SKM-1 (cell line): ENCODE data around the gene LDLRAD3.

Experiments
- DNase-seq: peaks from one replicate; lab custom pipeline; 2025; ENCODE audit not compliant: unreplicated experiment; lab: John Stamatoyannopoulos, UW

LDLRAD3 gene

DNA sequence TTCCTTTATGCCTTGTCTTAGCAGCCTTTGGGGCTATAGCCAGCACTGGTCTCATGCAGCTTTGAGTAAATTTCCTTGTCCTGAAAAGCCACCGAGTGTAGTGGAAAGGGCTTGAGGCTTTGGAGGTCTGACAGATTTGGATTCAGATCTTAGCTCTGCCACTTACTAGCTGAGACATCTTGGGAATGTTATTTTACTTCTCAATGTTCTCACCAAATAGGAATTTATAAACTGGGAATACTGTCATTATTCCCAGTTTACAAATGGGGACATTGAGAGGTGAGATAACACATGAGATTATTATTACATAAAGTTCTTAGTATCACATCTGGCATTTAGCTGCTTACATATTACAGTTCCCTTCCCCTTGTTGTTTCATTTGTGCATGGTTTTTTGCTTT is 249.9 kb downstream of the LDLRAD3 start:
- no peak for DNase-seq

DNA sequence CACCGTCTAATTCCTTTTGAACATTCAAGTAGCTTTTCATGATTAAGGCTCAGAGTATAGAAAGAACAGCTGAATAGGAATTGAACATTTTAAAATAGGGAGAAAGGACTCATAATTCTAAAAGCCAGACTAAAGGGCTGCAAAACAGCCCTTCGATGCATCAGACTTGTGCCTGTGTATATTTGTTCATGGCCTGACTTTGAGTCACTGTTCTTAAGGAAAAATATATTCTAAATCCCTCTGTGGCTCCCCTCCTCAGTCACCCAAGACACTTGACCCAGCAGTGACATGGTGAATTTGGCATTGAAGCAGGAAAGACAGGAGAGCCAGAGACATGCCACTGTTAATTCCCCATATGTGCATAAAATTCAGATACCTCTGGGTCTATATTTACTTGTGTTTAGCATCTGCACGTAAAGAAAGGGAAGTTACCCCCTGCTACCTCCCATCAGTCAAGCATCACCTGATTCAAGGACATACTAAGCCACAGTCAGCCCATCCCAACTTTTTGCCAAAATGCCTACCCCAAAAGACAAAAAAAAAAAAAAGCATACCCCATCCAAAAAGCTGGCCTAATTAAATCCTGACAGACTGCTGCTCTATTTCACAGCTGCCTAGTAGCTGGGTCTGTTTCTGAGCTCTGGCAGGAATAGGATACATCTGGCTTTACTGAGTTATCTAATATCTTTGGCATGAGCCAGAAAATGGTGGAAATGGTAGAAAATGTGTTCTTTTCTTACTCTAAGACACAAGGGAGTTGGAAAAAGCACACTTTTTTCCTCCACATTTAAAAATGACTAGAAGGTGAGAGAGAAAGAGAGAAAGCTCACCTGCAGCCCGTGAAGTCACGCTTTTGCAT is 251.9 kb downstream of the LDLRAD3 start:
- DNase-seq, result no peak

DNA sequence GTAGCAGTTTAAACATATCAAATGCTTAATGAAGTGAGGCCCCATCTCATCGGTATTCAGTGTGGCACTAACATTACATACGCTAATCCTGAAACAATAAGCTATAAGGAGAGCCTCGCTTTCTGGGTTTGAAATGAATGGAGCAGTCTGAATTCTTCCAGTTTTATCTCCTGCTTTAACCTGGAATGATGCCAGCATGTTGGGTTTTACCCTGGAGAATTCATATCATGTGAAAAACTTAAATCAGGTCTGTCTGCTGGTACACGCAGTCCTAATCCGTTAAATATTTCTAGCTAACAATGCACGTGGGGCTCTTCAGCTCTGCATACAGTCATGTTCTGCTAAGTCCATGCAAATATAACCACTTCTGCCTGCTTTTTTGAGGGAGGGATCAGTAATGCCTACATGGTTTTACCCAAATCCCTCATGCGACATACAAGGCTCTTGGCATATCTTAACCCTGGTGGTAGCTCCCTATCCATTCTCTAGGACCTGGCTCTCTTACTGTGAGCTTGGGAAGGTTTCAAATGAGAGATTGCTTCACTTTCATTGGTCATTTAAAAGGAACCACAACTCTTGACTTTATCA is 252.6 kb downstream of the LDLRAD3 start:
- no peak for DNase-seq

DNA sequence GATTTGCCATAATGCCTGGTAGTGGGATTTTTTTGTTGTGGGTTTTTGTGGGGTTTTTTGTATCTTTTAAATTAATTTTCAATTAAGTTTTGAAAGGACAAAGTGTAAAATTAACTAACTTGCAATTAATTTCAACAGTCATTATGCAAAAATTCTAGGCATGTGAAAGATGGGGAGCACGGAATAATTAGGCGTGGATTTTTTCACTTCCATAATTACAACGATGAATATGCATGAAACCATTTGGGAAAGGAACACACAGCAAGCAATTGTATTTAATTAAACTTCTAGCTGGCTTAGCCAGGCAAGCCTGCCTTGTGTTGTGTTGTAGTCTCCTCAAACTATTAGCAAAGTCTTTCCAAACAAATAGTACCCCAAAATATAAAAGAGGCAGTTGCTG is 257.5 kb downstream of the LDLRAD3 start:
- DNase-seq, result no peak

DNA sequence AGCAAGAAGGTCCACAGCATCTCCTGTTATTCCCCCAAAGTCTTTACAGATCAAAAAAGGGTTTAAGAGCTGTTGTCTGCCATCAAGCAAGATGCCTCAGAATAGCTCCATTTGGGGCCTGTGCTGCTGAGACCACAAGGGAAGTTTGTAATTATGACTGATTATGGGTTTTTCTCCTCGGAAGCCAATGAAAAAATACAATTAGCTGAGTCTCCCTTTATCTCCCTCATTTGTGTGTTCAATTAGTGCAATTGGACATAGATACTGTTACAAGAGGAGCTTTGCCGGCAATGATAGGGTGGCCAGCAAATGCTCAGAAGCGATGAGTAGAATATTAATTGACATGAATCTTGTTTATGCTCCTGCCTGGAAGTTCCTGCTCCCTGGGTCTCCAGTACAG is 261.7 kb downstream of the LDLRAD3 start:
- DNase-seq, result no peak

DNA sequence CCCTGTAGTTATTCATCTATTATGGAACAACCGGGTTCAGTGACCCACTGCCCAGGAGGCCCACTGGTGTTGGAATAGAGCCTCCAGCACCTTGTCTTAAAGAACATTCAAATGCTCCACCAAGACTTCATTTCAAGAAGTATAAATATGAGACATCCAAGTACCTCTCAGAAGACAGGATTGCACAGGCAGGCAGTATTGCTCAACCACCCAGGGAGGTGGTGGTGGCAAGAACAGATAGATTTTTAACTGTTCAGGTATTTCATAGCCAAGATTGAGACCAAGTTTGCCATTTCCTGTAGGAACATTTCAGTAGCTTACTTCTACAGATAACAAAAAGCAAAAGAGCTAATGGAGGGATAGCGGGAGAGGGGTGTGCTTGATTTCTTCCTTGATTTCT is 266.7 kb downstream of the LDLRAD3 start:
- no peak for DNase-seq

DNA sequence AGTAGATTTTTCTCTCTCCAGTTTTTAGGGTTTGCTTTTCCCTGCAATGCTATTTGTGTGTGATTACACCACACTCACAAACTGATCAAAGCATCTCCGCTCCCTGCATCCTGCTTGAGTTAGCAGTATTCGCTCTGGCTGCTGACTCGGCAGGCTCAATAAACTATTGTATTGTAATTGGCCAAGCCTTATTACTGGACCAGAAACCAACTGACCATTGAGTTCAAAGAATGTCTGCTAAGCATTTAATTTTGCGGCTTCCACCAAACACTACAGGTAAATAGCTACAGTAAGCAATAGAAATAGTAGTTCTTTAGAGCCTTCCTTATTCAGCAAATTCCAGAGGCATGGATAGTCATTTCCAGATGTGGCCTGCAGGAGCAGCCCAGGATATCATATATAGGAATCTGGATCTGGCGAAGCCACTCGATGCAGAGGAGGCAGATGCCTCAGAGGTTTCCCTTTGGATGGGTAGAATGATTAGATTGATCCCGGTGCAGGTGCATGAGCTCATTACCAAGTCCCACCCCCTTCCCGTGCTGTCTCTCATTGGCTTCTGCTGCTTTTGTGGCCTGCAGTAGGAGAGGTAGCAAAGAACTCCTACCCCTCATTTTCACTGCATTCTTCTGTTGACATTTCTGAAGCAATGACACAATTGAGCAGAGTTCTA is 268.0 kb downstream of the LDLRAD3 start:
- DNase-seq, result no peak

DNA sequence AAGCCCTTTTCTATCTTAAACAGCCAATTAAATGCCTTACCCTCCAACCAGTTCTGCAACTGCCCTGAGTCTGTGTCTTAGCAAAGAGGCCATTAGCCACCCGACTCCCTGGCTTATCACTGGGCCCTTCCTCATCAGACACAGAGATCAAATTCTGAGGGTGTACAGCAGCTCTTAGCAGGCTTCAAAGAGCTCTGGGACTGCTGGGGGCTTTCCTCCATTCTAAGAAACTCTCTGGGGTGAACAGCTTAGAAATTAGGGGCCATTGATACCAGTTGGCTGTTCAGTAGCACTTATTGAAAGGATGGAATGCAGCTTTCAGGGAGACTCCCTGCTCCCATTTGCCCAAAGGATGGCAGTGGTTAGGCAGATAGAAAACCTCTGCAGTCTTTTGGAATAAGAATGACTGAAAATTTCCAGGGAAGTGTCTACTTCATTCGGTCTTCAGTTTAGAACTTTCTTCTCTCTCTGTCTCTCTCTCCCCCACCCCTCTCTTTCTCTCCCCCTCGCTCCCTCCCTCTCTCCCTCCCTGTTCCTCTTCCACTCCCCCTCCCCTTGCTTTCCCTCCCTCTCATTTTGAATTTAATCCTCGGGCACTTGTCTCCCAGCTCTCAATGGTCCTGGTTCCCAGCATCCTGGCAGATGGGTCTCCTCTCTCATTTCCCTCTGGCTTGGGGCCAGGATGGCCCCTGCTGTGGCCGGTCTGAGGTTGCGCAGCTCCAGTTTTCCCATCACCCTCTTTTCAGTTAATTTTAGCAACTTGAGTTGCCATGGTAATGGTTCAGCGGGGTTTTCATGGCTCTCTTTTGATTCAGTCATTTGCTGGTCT is 268.9 kb downstream of the LDLRAD3 start:
- no peak for DNase-seq

DNA sequence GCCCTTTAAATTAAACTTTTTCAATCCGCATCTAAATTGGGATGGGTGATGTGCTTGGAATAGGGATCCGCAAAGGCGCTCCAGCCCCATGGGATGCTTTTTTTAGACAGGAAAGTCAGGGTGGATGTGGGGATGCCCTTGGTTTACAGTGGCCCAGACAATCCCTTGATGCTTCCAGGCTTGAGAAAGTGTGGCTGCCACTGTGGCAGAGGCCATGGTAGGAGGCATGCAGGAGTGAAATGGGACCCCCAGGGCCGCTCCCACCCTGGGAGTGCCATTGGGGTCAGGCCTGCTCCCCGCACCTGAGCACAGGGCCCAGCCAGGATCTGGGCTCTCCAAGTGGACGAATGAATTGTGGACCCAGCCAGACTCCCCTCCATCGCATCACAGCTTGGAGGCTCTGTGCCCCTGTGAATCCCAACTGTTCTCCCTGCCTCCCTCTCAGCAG is 269.6 kb downstream of the LDLRAD3 start:
- DNase-seq, result no peak

DNA sequence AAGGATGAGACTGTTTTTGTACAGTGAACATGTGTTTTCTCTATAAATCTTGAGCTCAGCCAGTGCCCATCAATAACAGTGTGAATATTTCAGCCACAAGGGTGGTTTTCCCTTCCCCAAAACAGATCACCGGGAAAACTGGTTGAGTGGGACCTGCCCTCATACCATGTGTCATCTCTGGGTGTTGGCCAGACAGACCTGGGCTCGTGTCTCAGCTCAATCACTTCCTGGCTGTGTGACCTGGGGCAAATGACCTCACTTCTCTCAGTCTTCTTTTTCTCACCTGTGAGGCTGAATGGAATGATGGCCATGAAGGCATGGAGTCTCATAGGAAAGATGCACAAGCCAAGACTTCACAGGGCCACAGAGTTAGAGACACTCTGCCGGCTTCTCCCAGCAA is 270.6 kb downstream of the LDLRAD3 start:
- DNase-seq, result no peak

DNA sequence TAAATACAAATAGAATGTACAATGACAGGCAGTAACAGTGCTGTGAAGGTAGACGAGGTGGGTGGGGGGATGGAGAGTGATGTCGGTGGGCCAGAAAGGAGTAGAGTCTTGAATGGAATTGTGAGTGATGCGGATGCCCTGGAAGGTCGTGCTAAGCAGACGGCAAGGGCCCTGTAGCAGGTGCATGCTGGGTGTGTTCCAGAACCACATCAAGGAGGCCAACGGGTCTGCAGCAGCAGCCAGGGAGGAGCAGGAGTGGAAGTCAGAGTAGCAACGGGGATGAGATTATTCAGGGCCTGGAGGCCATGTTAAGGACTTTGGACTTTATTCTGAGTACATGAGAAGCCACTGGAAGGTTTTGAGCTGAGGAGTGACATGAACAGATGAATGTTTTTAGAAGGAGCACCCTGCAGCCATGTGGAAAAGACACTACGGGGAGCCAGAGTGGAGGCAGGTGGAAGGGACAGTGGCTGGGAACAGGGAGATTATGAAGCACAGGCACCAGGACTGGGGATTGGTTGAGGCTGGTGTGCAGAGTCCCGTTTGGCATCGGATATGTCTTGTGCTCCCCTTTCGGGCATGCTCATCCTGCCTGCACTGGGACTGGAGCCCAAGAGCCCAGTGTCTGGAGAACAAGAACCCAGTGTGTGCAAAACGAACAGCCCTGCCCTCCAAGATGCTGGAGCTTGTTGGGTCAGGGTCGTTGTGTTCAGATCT is 271.3 kb downstream of the LDLRAD3 start:
- DNase-seq, result no peak

DNA sequence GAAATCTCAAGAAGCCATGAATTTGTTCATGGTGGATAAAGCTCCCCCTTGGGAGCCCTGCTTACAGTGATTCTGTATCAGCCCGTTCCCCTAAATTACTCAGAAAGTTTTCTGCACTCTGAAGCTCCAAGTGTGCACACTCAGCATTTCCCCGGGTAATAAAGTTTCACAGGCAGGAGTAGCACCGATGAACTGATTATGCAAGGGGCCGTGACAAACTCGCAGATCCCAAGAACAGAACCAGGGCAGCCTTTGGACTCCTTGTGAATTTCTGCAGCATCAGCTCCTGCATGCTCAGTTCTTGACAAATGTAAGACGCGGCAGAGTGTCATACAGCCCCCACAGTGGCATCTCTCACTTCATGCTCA is 271.8 kb downstream of the LDLRAD3 start:
- no peak for DNase-seq

DNA sequence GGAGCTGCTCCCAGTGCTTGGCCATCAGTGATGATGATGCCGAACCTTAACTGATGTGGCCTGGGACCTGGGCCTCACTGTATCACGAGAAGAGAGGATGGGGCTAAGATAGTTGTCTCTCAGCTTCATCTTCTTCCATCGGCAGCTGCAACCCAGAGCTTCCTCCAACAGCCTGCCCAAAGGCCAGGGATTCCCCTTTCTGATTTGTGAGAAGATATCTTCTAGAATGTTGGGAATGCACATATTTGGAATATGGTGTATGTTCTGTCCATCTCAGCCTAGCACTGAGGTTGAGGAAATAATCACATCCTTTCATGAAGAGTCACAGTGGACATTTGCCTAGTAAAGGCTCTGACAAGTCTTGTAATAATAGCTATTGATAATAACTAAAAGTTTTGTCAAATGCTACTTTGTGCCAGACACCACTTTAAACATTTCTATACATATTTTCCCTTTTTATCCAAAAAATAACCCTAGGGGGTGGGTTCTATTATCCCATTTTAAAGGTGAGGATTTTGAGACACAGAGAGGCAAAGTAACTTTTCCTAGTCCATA is 272.3 kb downstream of the LDLRAD3 start:
- DNase-seq, result no peak

DNA sequence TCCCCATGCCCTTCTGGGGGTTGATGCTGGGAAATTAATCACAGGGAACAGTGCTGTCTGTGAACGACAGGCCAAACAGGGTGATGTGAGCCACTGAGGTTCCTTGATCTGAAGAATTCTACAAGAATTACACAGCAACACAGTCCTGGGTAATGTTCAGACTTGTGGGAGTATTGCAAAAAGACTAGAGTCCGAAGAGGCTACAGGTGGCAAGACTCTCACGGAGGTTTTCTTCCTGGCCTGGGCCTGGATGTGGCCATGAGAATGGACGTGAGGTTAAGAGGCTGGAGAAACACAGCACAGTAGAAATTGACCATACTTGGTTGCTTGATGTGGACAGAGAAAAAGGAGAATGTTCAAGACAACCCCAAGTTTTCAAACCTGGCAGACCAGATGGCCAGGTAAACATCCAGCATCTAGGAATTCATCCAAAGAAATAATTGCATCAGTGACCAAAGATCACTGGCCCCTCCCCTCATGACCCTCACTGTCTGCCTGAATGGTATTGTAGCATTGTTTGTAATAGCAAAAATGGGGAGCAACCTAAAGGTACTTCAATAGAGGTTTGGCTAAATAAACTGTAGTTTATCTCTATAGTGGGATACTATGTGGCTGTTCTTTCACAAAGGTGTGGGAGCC is 274.5 kb downstream of the LDLRAD3 start:
- no peak for DNase-seq

DNA sequence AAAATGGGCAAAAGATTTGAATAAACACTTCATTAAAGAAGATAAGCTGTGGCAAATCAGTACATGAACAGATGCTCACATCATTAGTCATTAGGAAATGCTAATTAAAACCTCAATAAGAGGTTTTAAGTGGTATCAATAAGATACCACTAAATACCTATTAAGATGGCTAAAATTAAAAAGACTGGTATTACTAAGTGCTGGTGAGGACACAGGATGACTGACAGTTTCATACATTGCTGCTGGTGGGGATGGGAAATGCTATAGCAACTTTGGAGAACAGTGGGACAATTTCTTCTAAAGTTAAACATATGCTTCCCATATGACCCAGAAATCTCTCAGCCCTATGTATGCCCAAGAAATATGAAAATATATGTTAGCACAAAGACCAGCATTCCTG is 276.1 kb downstream of the LDLRAD3 start:
- DNase-seq, result no peak

DNA sequence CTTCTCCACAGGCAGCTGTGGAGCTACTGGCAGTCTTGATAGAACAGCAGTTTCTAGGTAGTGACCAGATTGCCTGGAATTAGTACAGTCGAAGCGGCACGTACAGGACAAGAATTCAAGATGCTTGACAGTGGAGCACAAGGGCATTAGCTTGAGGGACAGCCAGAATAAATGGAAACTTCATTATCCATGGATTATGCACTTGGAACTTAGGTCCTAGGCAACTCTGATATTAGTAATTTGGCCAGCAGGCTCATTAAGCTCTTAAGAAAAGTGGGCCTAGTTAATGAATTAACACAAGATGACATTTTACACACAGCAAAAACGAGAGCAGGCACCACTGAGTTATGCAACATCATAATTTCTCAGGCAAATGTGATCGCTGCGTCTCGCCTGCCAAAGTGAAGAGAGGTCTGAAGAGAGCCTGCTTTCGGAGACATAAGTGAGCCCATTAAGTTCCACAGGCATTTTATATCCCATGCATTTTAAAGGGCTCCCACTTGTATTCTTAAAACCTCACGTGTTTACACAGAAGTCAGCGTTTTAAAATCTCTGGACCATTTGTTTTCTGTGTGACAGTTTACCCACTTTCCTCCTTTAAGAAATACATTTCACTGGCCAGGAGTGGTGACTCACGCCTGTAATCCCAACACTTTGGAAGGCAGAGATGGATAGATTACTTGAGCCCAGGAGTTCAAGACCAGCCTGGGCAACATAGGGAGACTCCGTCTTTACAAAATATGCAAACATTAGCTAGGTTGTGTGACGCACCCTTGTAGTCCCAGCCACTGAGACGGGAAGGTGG is 279.2 kb downstream of the LDLRAD3 start:
- no peak for DNase-seq

DNA sequence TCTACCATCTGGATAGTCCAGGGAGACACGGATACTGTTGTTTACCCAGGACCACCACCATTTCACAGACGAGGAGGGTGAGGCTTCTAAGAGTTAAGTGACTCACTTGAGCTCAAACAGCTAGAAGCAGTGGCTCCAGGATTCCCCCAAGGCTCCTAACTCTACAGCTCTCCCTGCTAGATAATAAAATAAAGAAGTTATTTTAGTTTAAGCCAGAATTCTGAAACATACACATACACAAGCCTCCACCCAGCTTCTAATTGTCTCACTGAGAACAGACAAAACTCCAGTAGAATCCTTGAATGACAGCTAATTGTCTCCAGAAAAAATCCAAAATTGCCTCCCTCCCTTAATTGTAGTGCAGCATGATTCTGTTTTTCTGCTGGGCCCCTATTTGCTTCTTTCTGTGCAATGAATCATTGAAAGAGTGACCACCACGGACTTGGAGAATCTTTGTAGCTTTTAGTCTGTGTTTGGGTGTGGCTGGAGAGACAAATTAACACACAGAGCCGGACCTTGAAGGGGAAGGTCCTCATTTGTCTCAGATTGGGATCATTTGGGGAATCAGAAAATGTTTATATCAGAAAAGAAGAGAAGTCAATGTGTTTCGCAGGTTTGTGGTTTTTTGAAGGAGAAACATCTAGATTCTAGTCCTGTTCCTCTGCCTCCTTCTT is 280.5 kb downstream of the LDLRAD3 start:
- no peak for DNase-seq

DNA sequence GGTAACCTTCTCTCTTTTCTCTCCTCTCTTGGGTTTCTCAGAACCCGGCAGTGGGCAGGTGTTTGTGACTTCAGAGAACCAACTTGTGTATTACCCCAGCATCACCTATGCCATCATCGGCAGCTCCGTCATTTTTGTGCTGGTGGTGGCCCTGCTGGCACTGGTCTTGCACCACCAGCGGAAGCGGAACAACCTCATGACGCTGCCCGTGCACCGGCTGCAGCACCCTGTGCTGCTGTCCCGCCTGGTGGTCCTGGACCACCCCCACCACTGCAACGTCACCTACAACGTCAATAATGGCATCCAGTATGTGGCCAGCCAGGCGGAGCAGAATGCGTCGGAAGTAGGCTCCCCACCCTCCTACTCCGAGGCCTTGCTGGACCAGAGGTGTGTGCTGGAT is 283.2 kb downstream of the LDLRAD3 start:
- no peak for DNase-seq

DNA sequence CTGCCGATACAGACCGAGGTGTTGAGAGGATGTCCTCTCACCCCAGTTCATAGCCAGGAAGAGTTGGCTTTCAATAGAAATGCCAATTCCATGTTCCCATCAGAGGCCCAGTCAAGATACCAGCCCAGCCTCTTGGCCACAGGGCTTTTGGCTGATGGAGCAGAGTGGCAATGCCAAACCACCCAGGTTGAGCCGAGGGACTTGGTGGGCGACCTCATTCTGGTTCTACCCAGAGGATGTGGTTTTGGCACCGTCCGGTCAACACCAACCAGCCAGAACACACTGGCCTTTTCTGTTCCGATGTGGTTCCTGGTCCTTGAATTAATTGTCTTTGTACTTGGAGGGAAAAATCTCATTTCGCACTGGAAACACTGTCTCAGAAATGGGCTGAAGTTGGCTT is 284.8 kb downstream of the LDLRAD3 start:
- DNase-seq, result no peak
